Ectodermal cell (in vitro differentiated cells): Measurements from ENCODE around the gene IRF3.

ENCODE experiments used
- H3K27ac ChIP-seq: 2 replicates; pipeline ENCODE4 v1.7.0; 2013; ENCODE audit warnings: mild to moderate bottlenecking, low read depth, low read length; ENCODE audit not compliant: insufficient read depth, poor library complexity, severe bottlenecking
- H3K27me3 ChIP-seq: 2 replicates; pipeline ENCODE4 v1.7.0; 2013; ENCODE audit warnings: mild to moderate bottlenecking, low read length; ENCODE audit not compliant: insufficient read depth, control insufficient read depth, poor library complexity, severe bottlenecking
- H3K36me3 ChIP-seq: one replicate; pipeline ENCODE4 v1.7.0; 2013; ENCODE audit warnings: low read length; ENCODE audit not compliant: control insufficient read depth, insufficient read depth
- H3K4me1 ChIP-seq: one replicate; pipeline ENCODE4 v1.7.0; 2013; ENCODE audit warnings: low read length; ENCODE audit not compliant: control insufficient read depth, insufficient read depth
- H3K4me3 ChIP-seq: 2 replicates; pipeline ENCODE4 v1.7.0; 2013; ENCODE audit warnings: low read depth, low read length, control low read depth; ENCODE audit not compliant: insufficient read depth
- H3K9me3 ChIP-seq: 2 replicates; pipeline ENCODE4 v1.7.0; 2013; ENCODE audit warnings: mild to moderate bottlenecking, low read length, moderate library complexity; ENCODE audit not compliant: control insufficient read depth
- WGBS, 2 experiments: methylation state at CpG; one replicate each; pipeline ENCODE4 v1.1.7; 2013; ENCODE audit warnings: missing lambda C conversion rate in 2 of 2; 5-methylcytosine and 5-hydroxymethylcytosine counted together

Gene IRF3

DNA sequence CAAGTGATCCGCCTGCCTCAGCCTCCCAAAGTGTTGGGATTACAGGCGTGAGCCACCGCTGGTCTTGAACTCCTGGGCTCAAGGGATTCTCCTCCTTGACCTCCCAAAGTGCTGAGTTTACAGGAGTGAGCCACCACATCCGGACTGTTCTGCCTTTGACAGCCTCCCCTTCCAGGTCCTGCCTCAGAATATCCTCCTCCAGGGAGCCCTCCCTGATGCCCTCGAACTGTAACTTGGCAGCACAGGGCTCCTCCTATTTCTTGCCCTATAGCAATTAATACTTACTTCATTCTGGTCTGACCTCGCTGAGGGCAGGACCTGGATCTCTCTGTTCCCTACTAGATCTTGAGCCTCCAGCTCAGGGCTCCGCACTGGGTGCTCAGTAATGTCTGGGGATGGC lies 31.2 kb upstream of the IRF3 start:
- no peak overlapping the region for H3K27ac ChIP-seq
- peaks cover 7% of the 10 kb centered on the region for H3K27me3 ChIP-seq
- H3K36me3 ChIP-seq = peaks cover 18% of the 10 kb centered on the region
- no peak overlapping the region for H3K4me3 ChIP-seq
- 95 to 96% methylated on average over 7 of the region's 7 CpGs for WGBS, 2 experiments
- H3K9me3 ChIP-seq = no peaks in the 10 kb centered on the region
- no peaks in the 10 kb centered on the region for H3K4me1 ChIP-seq

DNA sequence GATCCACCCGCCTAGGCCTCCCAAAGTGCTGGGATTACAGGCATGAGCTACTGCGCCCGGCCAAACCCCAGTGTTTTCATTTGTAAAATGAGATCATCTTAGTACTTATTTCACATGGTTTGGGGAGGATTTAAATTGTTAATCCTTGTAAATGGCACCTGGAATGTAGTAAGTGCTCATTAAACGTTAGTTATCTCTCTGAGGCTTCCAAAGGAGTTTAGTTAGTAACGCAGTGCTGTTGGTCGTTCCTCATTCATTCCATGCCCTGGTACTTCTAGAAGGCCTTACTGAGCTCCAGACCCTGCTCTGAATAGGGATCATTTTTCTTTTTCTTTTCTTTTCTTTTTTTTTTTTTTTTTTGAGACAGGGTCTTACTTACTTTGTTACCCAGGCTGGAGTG lies 30.5 kb upstream of the IRF3 start:
- Histone ChIP-seq H3K4me1 (no peaks in the 10 kb centered on the region), H3K36me3 (peaks cover 18% of the 10 kb centered on the region), H3K27me3 (peaks cover 3% of the 10 kb centered on the region), H3K27ac (no peak overlapping the region), H3K4me3 (no peak overlapping the region), H3K9me3 (no peaks in the 10 kb centered on the region)
- whole genome bisulfite sequencing, 2 experiments = 85% methylated on average over 6 of the region's 6 CpGs

DNA sequence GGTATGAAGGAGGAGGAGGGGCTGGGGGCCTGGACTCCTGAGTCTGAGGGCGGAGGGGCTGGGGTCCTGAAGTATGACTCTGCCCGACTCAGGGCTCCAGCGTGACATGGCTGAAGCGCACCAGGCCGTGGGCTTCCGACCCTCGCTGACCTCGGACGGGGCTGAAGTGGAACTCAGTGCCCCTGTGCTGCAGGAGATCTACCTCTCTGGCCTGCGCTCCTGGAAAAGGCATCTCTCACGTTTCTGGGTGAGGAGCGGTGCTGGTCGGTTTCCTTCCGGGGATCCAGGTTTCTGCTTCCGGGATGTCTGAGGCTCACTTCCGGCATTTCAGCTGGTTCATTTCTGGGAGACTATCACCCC lies 26.5 kb upstream of the IRF3 start:
- Histone ChIP-seq H3K4me3 (peak overlapping the region; percentile 69), H3K27me3 (no peaks in the 10 kb centered on the region), H3K4me1 (peaks cover 3% of the 10 kb centered on the region), H3K27ac (no peak overlapping the region), H3K36me3 (peaks cover 24% of the 10 kb centered on the region), H3K9me3 (no peaks in the 10 kb centered on the region)
- WGBS, 2 experiments = 75 to 78% methylated on average over 16 of the region's 16 CpGs

DNA sequence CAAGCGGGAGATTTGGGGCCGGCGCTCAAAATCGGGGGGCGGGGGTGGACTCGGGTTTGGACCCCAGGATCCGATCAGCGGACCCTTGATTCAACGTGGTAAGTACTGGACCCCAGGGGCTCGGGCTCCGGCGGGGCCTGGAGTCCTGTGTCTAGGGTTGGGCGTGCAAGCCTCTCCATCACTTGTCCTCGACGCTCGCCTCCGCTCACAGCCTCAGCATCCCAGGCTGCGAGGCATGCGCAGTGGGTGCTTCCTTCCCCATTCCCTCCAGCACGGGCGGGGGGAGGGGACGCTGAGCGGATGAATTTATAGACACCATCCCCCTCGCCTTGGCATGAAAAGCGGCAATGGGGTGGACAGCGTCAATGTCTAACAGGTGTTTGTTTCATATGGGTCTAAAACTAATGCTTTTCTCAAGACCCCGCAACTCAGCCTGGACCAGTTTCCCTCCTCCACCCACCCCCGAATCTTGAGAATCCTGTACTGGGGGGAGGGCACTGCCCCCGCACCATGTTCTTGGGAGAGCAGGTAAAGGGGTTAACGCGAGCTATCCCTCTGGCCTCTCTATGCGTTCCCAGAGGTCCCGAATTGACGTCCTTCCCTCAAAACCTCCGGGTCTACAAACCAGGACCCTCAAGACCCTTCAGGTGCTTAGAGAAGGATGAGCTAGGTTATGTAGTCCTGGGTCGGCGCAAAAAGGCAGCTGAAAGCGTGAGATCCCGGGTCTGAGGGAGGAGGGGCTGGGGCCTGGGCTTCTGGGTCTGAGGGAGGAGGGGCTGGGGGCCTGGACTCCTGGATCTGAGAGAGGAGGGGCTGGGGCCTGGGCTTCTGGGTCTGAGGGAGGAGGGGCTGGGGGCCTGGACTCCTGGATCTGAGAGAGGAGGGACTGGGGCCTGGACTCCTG lies 25.8 kb upstream of the IRF3 start:
- Histone ChIP-seq H3K9me3 (no peaks in the 10 kb centered on the region), H3K4me1 (peaks cover 3% of the 10 kb centered on the region), H3K36me3 (peaks cover 21% of the 10 kb centered on the region), H3K27ac (peak overlapping the region; percentile 45), H3K27me3 (no peaks in the 10 kb centered on the region), H3K4me3 (peak overlapping the region; percentile 69)
- WGBS, 2 experiments = 13 to 15% methylated on average over 39 of the region's 39 CpGs

DNA sequence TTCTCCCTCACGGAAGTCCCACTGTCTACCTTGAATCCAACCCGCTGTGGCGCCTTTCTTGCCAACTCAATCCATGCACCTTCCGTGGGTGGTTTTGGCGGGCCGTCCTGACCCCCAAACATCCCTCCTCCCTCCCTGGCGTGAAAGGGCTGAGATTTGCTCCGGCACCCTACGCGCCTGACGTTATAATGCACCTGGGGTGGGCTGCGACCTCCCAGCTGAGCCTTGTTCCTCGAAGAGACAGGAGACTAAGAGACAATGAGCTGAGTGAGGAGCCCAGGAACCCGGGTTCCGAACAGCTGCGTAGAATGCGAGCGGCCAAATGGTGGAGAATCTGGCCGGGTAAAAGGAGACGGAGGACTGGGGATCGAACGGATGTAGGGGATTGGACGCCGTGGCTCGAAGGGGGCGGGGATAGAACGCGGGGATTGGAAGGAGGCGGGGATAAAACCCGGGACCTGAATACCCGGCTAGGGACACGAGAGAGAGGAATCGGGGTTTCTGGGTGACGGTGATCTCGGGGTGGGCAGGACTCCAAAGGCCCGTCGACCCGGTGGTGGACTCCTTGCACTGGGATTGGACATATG lies 25.1 kb upstream of the IRF3 start, which contains the start of gene CPT1C:
TSS of gene CPT1C (plus strand) at position 461 of the 587 bp plus-strand sequence. CDS start 1,137 bp downstream, outside the sequence.
- Histone ChIP-seq H3K27ac (peak within 1 kb of the TSS; percentile 45), H3K4me3 (peak within 1 kb of the TSS; percentile 69), H3K9me3 (no peaks in the 10 kb centered on the region), H3K27me3 (no peaks in the 10 kb centered on the region), H3K36me3 (peaks cover 18% of the 10 kb centered on the region), H3K4me1 (peaks cover 3% of the 10 kb centered on the region)
- 9 to 10% methylated on average over 38 of the region's 38 CpGs for WGBS, 2 experiments

DNA sequence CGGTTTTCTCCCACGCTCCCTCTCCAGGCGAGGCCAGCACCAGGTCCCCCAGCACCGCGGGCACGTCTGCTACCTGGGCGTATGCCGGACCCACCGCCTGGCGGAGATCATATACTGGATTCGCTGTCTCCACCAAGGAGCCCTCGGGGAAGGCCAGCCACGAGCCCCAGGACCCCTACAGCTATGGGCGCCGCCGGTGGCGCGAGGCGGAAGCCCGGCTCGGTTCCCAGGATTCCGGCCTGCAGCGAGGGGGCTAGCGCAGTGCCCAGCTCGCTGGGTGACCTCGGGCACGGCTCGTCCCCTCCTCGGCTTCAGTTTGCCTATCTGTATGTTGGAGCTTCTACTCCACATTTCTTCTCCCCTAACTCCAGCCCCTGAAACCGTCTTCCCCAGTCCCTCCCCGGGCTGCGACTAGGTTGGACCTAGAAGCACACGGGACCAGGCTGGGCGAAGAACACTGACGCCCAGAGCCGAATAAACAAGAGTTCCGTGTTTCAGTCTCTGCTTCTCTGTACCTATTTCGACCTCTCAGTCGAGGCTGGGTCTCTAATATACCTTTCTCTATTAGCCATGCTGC lies 24.5 kb upstream of the IRF3 start:
- peak overlapping the region; percentile 17 for H3K27ac ChIP-seq
- H3K4me3 ChIP-seq = peak overlapping the region; percentile 69
- no peaks in the 10 kb centered on the region for H3K9me3 ChIP-seq
- H3K27me3 ChIP-seq = no peaks in the 10 kb centered on the region
- 87 to 90% methylated on average over 39 of the region's 39 CpGs for WGBS, 2 experiments
- H3K4me1 ChIP-seq = peaks cover 3% of the 10 kb centered on the region
- peaks cover 20% of the 10 kb centered on the region for H3K36me3 ChIP-seq

DNA sequence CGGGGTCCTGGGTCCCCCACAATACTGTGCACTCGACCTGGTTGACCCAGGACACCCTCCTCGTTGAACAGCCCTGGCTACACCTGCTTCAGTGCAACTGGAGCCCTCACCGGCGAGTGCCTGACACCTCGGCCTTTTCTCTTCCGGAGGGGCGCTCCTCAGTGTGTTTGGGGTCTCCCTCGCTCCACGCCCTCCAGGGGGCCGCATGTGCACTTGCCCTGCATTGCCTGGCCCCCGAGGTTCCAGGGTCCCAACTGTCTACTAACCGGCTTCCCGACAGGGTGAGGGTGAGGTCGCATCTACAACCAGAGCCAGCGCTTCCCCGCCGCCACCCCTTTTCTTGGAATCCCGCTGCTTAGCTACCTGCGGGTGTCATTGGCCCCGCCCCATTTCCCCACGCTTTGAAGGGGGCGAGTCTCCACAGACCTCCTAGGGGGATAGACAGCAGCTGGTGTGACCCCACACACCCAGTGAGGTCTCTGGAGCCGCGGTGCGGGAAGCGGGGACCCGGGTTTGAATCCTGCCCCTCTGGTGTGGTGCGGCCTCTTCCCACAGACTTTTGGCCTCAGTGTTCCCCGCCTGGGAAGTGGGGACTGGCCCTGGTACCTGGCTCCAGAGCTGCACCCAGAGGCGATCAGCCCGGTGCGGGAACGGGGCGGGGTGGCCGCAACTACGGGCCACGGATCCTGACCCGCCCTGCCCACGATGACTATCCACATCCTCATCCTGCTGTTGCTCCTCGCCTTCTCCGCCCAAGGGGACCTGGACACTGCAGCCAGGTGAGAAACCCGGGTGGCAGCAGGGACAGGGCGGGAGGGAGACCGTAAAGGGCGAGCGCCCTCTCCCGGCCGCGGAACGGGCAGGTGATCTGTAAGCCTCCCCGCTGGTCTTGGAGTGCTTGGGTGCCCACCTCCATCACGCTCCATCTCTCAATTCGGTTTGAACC lies 23.7 kb upstream of the IRF3 start, which contains the start of gene ADM5:
TSS of gene ADM5 (plus strand) at position 462 of the 946 bp plus-strand sequence. CDS start at position 706, 244 bp downstream.
- Histone ChIP-seq H3K9me3 (no peaks in the 10 kb centered on the region), H3K4me1 (peaks cover 3% of the 10 kb centered on the region), H3K27ac (peak within 1 kb of the TSS; percentile 44), H3K27me3 (no peaks in the 10 kb centered on the region), H3K4me3 (peak within 1 kb of the TSS; percentile 69), H3K36me3 (peaks cover 27% of the 10 kb centered on the region)
- 93 to 94% methylated on average over 54 of the region's 54 CpGs for WGBS, 2 experiments

DNA sequence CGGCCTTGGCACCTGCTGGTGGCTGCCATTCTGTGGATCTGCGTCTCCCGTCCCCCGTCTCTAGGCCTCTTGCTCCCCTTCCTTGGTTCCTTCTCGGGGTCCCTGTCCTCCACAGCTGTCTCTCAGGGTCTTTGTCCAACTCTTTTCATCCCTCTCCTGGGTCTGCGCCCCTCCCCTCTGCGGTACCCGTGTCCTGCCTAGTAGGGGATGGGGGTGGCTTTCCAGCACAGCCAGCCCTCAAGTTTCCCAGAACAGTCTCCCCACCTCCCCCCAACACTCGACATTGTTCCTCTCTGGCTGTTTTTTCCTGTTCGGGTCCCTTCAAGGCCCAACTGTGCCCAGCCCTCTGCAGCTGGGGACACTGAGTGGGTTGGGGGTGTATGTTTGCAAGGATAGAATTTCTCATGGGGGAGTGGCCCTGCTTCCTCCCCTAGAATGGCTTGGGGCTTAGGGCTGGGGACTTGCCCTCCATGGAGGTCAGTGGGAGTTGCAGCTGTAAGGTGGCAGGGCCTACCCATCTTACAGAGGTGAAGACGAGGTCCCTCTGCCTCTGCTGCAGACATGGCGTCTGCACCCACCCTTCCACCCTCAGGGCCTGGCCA lies 23.0 kb upstream of the IRF3 start:
- no peaks in the 10 kb centered on the region for H3K9me3 ChIP-seq
- no peak overlapping the region for H3K4me3 ChIP-seq
- H3K27ac ChIP-seq = peak overlapping the region; percentile 44
- peaks cover 3% of the 10 kb centered on the region for H3K4me1 ChIP-seq
- H3K36me3 ChIP-seq = peaks cover 33% of the 10 kb centered on the region
- no peaks in the 10 kb centered on the region for H3K27me3 ChIP-seq
- WGBS, 2 experiments = 90 to 96% methylated on average over 9 to 12 of the region's 12 CpGs

DNA sequence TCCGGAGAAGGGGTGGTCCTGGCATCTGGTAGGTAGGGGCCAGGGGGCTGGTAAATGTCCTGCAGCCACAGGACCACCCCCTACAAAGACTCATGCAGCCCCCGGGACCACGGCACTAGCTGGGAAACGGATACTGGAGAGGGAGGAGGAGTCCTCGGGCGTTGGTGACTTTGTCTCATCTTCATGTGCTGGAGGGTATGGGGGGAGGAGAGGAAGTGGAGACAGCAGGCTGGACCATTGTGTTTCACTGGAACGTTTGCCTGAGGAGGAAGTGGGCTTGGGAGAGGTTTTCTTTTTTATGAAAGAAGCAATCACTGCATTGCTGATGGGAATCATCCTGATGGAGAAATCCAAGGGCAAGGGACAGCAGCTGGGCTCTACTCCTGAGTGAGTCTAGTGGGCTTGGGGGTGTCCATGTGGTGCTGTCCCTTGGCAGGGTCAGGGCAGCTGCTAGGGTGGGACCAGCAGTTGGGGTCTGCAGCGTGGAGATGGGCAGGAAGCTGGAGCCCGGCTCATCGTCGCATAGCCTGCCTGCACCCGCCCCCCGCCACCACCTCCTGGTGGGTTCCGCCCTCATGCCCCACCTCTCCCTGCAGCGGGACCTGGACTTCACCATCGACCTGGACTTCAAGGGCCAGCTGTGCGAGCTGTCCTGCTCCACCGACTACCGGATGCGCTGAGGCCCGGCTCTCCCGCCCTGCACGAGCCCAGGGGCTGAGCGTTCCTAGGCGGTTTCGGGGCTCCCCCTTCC lies 22.1 kb upstream of the IRF3 start:
- H3K27ac ChIP-seq = no peak overlapping the region
- 90 to 91% methylated on average over 26 of the region's 26 CpGs for WGBS, 2 experiments
- peaks cover 30% of the 10 kb centered on the region for H3K36me3 ChIP-seq

More for the DNA sequence above, 22.1 kb upstream of the IRF3 start:
- H3K4me1 ChIP-seq = peaks cover 3% of the 10 kb centered on the region
- no peaks in the 10 kb centered on the region for H3K9me3 ChIP-seq
- H3K4me3 ChIP-seq = no peak overlapping the region
- no peaks in the 10 kb centered on the region for H3K27me3 ChIP-seq
